Testis (tissue), 2 donors: ENCODE results near the gene CNTN4.

Experiments
- POLR2A ChIP-seq: fragments of 450-650 bp; IDR thresholded peaks from one replicate; pipeline ENCODE4 v1.6.1; 2017; ENCODE audit warnings: antibody characterized with exemption, mild to moderate bottlenecking, moderate library complexity
- TF ChIP-seq, protein P1 (sequence below), 3 experiments: fragments of 450-650 bp in 2 of 3; fragments of 200-600 bp in 1 of 3; sonication (generic) in 1 of 3; IDR thresholded peaks; one replicate each; pipeline ENCODE4 v1.5.1; 2016 to 2019; ENCODE audit warnings: antibody characterized with exemption in 3 of 3, mild to moderate bottlenecking in 2 of 3, moderate library complexity in 1 of 3

- TF ChIP-seq POLR2A = no peak
- TF ChIP-seq, protein P1, sequence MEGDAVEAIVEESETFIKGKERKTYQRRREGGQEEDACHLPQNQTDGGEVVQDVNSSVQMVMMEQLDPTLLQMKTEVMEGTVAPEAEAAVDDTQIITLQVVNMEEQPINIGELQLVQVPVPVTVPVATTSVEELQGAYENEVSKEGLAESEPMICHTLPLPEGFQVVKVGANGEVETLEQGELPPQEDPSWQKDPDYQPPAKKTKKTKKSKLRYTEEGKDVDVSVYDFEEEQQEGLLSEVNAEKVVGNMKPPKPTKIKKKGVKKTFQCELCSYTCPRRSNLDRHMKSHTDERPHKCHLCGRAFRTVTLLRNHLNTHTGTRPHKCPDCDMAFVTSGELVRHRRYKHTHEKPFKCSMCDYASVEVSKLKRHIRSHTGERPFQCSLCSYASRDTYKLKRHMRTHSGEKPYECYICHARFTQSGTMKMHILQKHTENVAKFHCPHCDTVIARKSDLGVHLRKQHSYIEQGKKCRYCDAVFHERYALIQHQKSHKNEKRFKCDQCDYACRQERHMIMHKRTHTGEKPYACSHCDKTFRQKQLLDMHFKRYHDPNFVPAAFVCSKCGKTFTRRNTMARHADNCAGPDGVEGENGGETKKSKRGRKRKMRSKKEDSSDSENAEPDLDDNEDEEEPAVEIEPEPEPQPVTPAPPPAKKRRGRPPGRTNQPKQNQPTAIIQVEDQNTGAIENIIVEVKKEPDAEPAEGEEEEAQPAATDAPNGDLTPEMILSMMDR (IDR thresholded peaks at IDR 0.05) = no peak
These were observed 444.6 kb downstream of the CNTN4 start for GRCh38 chr3:2543247-2543646.
